Measurements from ENCODE around the gene OSBP2. TPM values are rescaled to one million over a fixed set of nuclear protein-coding genes. Genes with fewer than 3 reads are reported as not detected.
"Not testable (repeated sequence)": the region's sequence is repeated elsewhere in the genome, so short reads cannot be mapped to it uniquely, and the experiment has no call there.

The OSBP2 gene
- total RNA-seq, 2 donors from 2014 or later = 0.14 to 1.7 TPM

DNA sequence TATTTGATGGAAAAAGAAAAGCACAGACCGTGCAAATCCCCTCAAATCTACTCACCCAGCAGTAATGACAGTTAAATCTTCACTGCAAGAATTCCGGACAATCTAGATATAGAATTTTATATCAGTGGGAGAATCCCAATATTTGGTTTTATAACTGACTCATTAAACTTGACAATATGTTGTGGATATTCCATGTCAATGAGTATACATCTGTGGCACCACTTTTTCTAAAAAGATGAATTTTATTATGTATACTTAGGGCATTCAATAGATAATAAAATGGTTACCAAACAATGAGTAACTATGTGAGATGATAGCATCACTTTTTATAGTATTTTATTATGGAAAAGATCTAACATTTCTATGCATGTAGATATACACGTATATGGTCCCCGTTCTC, 79.9 kb downstream of the OSBP2 start:
- Mint-ChIP-seq H3K27ac (no peak overlapping the region), H3K4me3 (no peak overlapping the region), H3K27me3 (peaks cover 2 to 7% of the 10 kb centered on the region in 2 donors), H3K9me3 (no peaks in the 10 kb centered on the region), H3K36me3 (no peaks in the 10 kb centered on the region), H3K4me1 (ENCODE audit: low read depth in 2 of 2) (no peaks in the 10 kb centered on the region)
- ATAC-seq (no peak), DNase-seq (ENCODE audit: low spot score) (no peak)

DNA sequence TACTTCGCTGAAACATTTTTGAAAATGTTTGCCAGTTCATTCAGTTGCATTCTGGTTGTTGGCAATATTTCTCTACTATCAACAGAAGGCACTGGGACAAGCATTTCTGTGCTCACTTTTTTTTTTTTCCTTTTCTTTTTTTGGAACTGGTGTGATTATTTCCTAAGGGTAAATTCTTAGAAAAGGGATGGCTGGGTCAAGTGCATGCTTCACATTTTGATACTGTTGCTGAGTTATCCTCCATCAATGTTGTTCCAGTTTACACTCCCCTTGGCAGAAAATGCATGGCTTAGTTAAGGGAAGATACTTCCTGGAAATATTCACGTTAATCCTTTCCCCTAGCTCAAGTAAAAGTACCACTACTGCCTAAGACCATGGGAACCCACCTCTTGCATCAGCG, 81.8 kb downstream of the OSBP2 start:
- Mint-ChIP-seq H3K27ac (no peak overlapping the region), H3K4me1 (ENCODE audit: low read depth in 2 of 2) (no peaks in the 10 kb centered on the region), H3K9me3 (no peaks in the 10 kb centered on the region), H3K36me3 (no peaks in the 10 kb centered on the region), H3K27me3 (peaks cover 2 to 7% of the 10 kb centered on the region in 2 donors), H3K4me3 (no peak overlapping the region)
- no peak for ATAC-seq
- DNase-seq (ENCODE audit: low spot score) = no peak

- H3K27me3 Mint-ChIP-seq; H3K9me3 Mint-ChIP-seq; H3K36me3 Mint-ChIP-seq; H3K4me3 Mint-ChIP-seq; H3K27ac Mint-ChIP-seq; H3K4me1 Mint-ChIP-seq (ENCODE audit: low read depth in 2 of 2); DNase-seq (ENCODE audit: low spot score); ATAC-seq: not testable (repeated sequence)
Observed at GRCh38 chr22:30777146-30777545, 82.5 kb downstream of the OSBP2 start.

- H3K36me3 Mint-ChIP-seq = no peaks in the 10 kb centered on the region
- H3K27ac Mint-ChIP-seq = no peak overlapping the region
- H3K9me3 Mint-ChIP-seq = no peaks in the 10 kb centered on the region
- ATAC-seq = no peak
- no peak for DNase-seq (ENCODE audit: low spot score)
- H3K4me1 Mint-ChIP-seq (ENCODE audit: low read depth in 2 of 2) = no peaks in the 10 kb centered on the region
- H3K27me3 Mint-ChIP-seq = peaks cover 2 to 7% of the 10 kb centered on the region in 2 donors
- no peak overlapping the region for H3K4me3 Mint-ChIP-seq
Observed at GRCh38 chr22:30777587-30777986, 82.9 kb downstream of the OSBP2 start.

DNA sequence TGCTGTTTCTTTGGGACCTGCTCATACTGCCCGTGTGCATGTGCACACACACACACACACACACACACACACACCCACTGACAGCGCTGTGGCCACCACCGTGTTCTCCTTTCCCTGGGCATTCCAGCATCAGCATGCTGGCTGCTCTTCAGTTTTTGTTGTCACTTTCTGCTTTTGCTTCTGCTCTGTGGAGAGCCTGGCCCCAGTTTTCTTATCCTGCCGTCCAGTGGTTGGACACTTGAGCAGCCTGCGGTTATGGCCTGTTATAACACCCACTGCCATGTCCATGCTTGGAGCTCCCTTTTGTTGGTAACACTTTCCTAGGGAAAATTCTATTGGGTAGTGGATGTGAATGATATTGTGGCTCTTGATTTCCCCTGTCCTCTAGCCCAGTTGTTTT, 83.6 kb downstream of the OSBP2 start:
- ATAC-seq (no peak), DNase-seq (ENCODE audit: low spot score) (no peak)
- Mint-ChIP-seq H3K4me3 (no peak overlapping the region), H3K4me1 (ENCODE audit: low read depth in 2 of 2) (no peaks in the 10 kb centered on the region), H3K27me3 (peaks cover 2 to 7% of the 10 kb centered on the region in 2 donors), H3K9me3 (no peaks in the 10 kb centered on the region), H3K36me3 (no peaks in the 10 kb centered on the region), H3K27ac (no peak overlapping the region)

DNA sequence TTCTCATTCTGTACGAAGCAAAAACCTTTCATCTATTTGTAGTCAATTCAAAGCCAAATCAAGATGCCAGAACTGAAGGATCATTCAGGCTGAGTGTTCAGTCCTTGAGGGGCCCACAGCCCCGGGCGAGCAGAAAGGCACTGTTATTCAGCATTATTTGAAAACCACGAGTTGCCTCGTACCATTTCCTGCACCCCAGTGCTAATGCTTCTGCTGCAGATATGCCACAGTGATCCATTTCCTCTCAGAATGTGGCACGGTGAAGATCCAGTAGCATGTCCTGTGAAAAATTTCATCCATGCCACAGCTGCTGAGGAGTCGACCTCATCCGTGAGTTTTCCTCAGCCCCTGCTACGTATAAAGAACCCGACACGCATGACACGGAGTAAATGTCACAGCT, 85.4 kb downstream of the OSBP2 start:
- Mint-ChIP-seq H3K36me3 (no peaks in the 10 kb centered on the region), H3K4me1 (ENCODE audit: low read depth in 2 of 2) (no peaks in the 10 kb centered on the region), H3K4me3 (no peak overlapping the region), H3K27ac (no peak overlapping the region), H3K9me3 (no peaks in the 10 kb centered on the region), H3K27me3 (peaks cover 2 to 7% of the 10 kb centered on the region in 2 donors)
- DNase-seq (ENCODE audit: low spot score) (no peak), ATAC-seq (no peak)

GRCh38 chr22:30781271-30781875, 86.7 kb downstream of the OSBP2 start:
- no peaks in the 10 kb centered on the region for H3K36me3 Mint-ChIP-seq
- no peaks in the 10 kb centered on the region for H3K9me3 Mint-ChIP-seq
- DNase-seq (ENCODE audit: low spot score) (no peak), ATAC-seq (no peak)
- no peaks in the 10 kb centered on the region for H3K4me1 Mint-ChIP-seq (ENCODE audit: low read depth in 2 of 2)
- H3K27ac Mint-ChIP-seq = no peak overlapping the region
- H3K4me3 Mint-ChIP-seq = no peak overlapping the region
- H3K27me3 Mint-ChIP-seq = peaks cover 2 to 7% of the 10 kb centered on the region in 2 donors

- DNase-seq (ENCODE audit: low spot score) = no peak
- no peak for ATAC-seq
- Mint-ChIP-seq H3K27ac (no peak overlapping the region), H3K4me1 (ENCODE audit: low read depth in 2 of 2) (no peaks in the 10 kb centered on the region), H3K27me3 (peaks cover under 1% of the 10 kb centered on the region in 2 donors), H3K36me3 (no peaks in the 10 kb centered on the region), H3K9me3 (no peaks in the 10 kb centered on the region), H3K4me3 (no peak overlapping the region)
Observed at GRCh38 chr22:30782613-30783012, 87.9 kb downstream of the OSBP2 start.

DNA sequence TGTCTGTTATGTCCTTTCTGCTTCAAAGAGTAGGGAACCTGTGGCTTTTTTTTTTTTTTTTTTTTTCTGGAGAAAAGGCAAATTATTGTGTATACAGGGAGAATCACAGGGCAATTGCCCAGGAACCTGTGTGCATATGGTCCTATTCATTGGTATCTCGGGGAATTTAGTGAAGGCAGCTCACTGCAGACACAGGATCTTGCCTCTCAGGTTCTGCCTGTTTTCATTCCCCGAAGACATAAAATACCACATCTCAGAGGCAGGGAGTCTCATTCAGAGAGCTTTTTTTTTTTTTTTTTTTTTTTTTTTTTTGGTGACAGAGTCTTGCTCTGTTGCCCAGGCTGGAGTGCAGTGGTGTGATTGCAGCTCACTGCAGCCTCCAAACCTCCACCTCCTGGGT, 88.3 kb downstream of the OSBP2 start:
- DNase-seq (ENCODE audit: low spot score) (no peak), ATAC-seq (no peak)
- H3K27me3 Mint-ChIP-seq = no peaks in the 10 kb centered on the region
- no peak overlapping the region for H3K27ac Mint-ChIP-seq
- no peaks in the 10 kb centered on the region for H3K4me1 Mint-ChIP-seq (ENCODE audit: low read depth in 2 of 2)
- H3K36me3 Mint-ChIP-seq = no peaks in the 10 kb centered on the region
- no peak overlapping the region for H3K4me3 Mint-ChIP-seq
- H3K9me3 Mint-ChIP-seq = no peaks in the 10 kb centered on the region

DNA sequence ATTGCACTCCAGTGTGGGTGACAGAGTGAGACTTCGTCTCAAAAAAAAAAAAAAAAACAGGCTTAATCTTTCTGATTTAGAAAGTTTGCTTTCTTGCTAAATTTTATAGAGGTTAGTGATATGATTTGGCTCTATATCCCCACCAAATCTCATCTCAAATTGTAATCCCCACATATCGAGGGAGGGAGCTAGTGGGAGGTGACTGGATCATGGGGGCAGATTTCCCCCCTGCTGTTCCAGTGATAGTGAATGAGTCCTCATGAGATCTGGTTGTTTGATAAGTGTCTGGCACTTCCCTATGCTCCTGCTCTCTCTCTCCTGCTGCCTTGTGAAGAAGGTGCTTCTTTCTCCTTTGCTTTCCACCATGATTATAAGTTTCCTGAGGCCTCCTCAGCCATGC, 90.9 kb downstream of the OSBP2 start:
- Mint-ChIP-seq H3K27me3 (no peaks in the 10 kb centered on the region), H3K9me3 (no peaks in the 10 kb centered on the region), H3K4me1 (ENCODE audit: low read depth in 2 of 2) (no peaks in the 10 kb centered on the region), H3K36me3 (no peaks in the 10 kb centered on the region), H3K27ac (no peak overlapping the region), H3K4me3 (no peak overlapping the region)
- ATAC-seq = no peak
- no peak for DNase-seq (ENCODE audit: low spot score)

DNA sequence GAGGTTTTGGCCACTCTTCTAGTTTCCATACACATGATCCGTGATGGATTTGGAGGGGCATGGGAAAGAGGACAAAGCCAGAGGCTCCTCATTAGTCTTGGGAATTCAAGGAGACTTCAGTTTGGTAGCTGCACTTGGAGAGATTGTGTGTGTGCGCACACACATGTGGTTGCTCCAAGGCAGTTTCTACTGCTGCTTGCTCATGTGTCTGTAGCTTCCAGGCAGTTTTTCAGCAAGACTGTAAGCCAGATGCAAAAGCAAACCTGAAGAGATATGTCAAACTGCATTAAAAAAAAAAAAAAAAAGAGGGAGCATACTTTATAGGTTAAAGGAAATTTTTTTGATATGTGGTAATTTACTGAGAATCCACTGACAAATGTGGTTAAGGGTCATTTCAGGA, 95.7 kb downstream of the OSBP2 start:
- ATAC-seq = no peak
- no peak overlapping the region for H3K4me3 Mint-ChIP-seq
- H3K36me3 Mint-ChIP-seq = no peaks in the 10 kb centered on the region
- H3K27ac Mint-ChIP-seq = no peak overlapping the region
- peaks cover 0 to 5% of the 10 kb centered on the region in 2 donors for H3K27me3 Mint-ChIP-seq
- no peaks in the 10 kb centered on the region for H3K9me3 Mint-ChIP-seq
- H3K4me1 Mint-ChIP-seq (ENCODE audit: low read depth in 2 of 2) = no peaks in the 10 kb centered on the region
- DNase-seq (ENCODE audit: low spot score) = no peak

DNA sequence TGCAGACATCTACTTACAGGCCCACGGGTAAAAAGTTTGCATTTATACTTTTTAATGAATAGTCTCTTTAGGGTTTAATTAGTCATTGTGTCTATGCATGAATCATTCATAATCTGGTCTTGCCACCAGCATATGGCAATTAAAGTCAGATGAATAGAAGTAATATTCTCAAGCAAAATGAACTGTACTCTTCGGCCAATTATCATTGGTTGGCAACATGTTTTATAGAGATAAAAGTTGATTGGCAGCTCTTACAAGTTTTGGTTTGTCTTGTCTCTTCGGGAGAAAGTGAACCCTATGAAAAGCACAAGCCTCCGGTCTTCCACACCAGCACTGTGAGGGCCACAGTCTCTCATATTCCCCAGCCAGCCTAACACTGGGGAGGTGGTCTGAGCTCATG, 97.8 kb downstream of the OSBP2 start:
- Mint-ChIP-seq H3K36me3 (no peaks in the 10 kb centered on the region), H3K9me3 (no peaks in the 10 kb centered on the region), H3K27me3 (peaks cover 0 to 9% of the 10 kb centered on the region in 2 donors), H3K27ac (no peak overlapping the region), H3K4me1 (ENCODE audit: low read depth in 2 of 2) (no peaks in the 10 kb centered on the region), H3K4me3 (no peak overlapping the region)
- no peak for DNase-seq (ENCODE audit: low spot score)
- ATAC-seq = no peak

DNA sequence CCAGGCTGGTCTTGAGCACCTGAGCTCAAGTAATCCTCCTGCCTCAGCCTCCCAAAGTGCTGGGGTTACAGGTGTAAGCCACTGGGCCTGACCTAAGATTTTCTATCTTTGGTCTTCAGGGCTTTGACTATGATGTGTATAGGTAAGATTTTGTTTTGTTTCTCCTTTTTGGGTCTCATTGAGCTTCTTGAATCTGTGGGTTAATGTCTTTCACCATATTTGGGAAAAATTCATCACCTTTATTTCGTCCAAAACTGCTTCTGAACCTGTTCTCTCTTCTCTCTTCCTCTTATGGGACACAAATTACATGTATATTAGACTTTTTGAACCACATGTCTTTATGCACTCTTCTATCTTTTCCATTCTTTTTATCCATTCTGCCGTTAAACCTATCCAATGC, 100.4 kb downstream of the OSBP2 start:
- Mint-ChIP-seq H3K9me3 (no peaks in the 10 kb centered on the region), H3K27ac (no peak overlapping the region), H3K4me3 (no peak overlapping the region), H3K4me1 (ENCODE audit: low read depth in 2 of 2) (no peaks in the 10 kb centered on the region), H3K36me3 (no peaks in the 10 kb centered on the region), H3K27me3 (peaks cover 11 to 15% of the 10 kb centered on the region in 2 donors)
- ATAC-seq (no peak), DNase-seq (ENCODE audit: low spot score) (no peak)

GRCh38 chr22:30801695-30802094, 107.0 kb downstream of the OSBP2 start:
- Mint-ChIP-seq H3K4me1 (ENCODE audit: low read depth in 2 of 2) (peaks cover 0 to 7% of the 10 kb centered on the region in 2 donors), H3K4me3 (no peak overlapping the region), H3K27me3 (peaks cover 37 to 39% of the 10 kb centered on the region in 2 donors), H3K36me3 (no peaks in the 10 kb centered on the region), H3K9me3 (no peaks in the 10 kb centered on the region), H3K27ac (no peak overlapping the region)
- no peak for ATAC-seq
- no peak for DNase-seq (ENCODE audit: low spot score)
